ENCODE results near the gene CHDH.

Gene CHDH

GRCh38 chr3:53820756-53821580 is 25.3 kb downstream of the CHDH start:
- no peak for DNase-seq (ENCODE audit: low read depth)
- no peak for TF ChIP-seq CTCF (IDR thresholded peaks at IDR 0.05; ENCODE audit: control insufficient read depth, extremely low read depth, insufficient read depth)
- no peak overlapping the region for H3K4me3 ChIP-seq (ENCODE audit: low read depth, low read length)

GRCh38 chr3:53820084-53820483 is 26.1 kb downstream of the CHDH start:
- no peak for DNase-seq (ENCODE audit: low read depth)
- TF ChIP-seq CTCF (IDR thresholded peaks at IDR 0.05; ENCODE audit: control insufficient read depth, extremely low read depth, insufficient read depth), result no peak
- H3K4me3 ChIP-seq (ENCODE audit: low read depth, low read length), result no peak overlapping the region

- H3K4me3 ChIP-seq (ENCODE audit: low read depth, low read length), result no peak overlapping the region
- no peak for TF ChIP-seq CTCF (IDR thresholded peaks at IDR 0.05; ENCODE audit: control insufficient read depth, extremely low read depth, insufficient read depth)
- DNase-seq (ENCODE audit: low read depth), result no peak
These were observed 26.9 kb downstream of the CHDH start for GRCh38 chr3:53819163-53819868.

- no peak for TF ChIP-seq CTCF (IDR thresholded peaks at IDR 0.05; ENCODE audit: control insufficient read depth, extremely low read depth, insufficient read depth)
- H3K4me3 ChIP-seq (ENCODE audit: low read depth, low read length), result no peak overlapping the region
- no peak for DNase-seq (ENCODE audit: low read depth)
These were observed 27.7 kb downstream of the CHDH start for GRCh38 chr3:53818221-53819162.

GRCh38 chr3:53817809-53818208 is 28.4 kb downstream of the CHDH start:
- no peak for TF ChIP-seq CTCF (IDR thresholded peaks at IDR 0.05; ENCODE audit: control insufficient read depth, extremely low read depth, insufficient read depth)
- no peak overlapping the region for H3K4me3 ChIP-seq (ENCODE audit: low read depth, low read length)
- DNase-seq (ENCODE audit: low read depth), result no peak

GRCh38 chr3:53817211-53817610 is 29.0 kb downstream of the CHDH start:
- no peak for TF ChIP-seq CTCF (IDR thresholded peaks at IDR 0.05; ENCODE audit: control insufficient read depth, extremely low read depth, insufficient read depth)
- H3K4me3 ChIP-seq (ENCODE audit: low read depth, low read length), result no peak overlapping the region
- no peak for DNase-seq (ENCODE audit: low read depth)
